ENCODE results near the gene ERICH6B. TPM values are rescaled to one million over a fixed set of nuclear protein-coding genes. Genes with fewer than 3 reads are reported as not detected.

Gene ERICH6B
- total RNA-seq, 4 donors from 2014 or later, result not detected

DNA sequence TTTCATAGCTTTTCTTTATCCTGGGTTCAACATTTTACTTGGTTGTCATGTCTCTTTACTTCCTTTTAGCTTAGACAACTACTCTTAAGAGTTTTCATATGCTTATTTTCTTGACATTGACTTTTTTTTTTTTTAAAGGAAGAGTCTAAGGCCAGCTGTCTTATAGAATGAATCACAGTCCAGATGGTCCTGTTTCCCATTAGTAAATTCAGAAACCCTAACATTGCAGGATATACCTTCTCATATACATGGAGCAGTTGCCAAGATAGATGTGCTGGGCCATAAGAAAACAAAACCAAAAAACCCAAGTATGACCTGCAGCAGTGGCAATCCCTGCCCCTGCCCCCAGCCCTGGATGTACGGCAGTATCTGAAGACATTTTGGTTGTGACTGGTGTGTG, 78.0 kb downstream of the ERICH6B start:
- H3K27me3 ChIP-seq, result no peaks in the 10 kb centered on the region
- no peak for TF ChIP-seq POLR2A (IDR thresholded peaks at IDR 0.05)
- TF ChIP-seq, protein P1, sequence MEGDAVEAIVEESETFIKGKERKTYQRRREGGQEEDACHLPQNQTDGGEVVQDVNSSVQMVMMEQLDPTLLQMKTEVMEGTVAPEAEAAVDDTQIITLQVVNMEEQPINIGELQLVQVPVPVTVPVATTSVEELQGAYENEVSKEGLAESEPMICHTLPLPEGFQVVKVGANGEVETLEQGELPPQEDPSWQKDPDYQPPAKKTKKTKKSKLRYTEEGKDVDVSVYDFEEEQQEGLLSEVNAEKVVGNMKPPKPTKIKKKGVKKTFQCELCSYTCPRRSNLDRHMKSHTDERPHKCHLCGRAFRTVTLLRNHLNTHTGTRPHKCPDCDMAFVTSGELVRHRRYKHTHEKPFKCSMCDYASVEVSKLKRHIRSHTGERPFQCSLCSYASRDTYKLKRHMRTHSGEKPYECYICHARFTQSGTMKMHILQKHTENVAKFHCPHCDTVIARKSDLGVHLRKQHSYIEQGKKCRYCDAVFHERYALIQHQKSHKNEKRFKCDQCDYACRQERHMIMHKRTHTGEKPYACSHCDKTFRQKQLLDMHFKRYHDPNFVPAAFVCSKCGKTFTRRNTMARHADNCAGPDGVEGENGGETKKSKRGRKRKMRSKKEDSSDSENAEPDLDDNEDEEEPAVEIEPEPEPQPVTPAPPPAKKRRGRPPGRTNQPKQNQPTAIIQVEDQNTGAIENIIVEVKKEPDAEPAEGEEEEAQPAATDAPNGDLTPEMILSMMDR (IDR thresholded peaks at IDR 0.05), result no peak
- intact Hi-C loops (cut with DNase I; ENCODE audit: low total_unique reads), result no loop called here

DNA sequence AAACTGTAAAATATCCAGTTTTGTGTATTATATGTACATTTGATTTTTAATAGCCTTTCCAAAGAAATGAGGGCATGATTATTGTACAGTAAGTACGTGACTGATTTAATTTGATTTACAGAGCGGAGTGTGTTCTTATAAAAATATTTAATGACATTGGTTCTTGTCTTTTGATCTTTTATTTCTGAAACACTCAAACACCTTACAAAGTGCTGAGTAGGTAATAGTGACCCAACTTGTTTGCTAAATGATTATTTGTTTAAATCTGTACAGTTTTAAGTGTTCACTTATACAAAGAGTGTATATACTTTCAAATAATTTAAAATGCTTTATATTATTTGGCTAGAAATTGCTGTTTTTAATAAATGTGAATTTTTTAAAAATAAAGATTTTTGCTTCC, 79.3 kb downstream of the ERICH6B start:
- TF ChIP-seq, protein P1 (IDR thresholded peaks at IDR 0.05), result no peak
- no peak for TF ChIP-seq POLR2A (IDR thresholded peaks at IDR 0.05)
- intact Hi-C loops (cut with DNase I; ENCODE audit: low total_unique reads), result no loop called here
- no peak overlapping the region for H3K4me3 ChIP-seq
- H3K9me3 ChIP-seq, result no peaks in the 10 kb centered on the region
- DNase-seq, result no peak
- no peaks in the 10 kb centered on the region for H3K27me3 ChIP-seq
- no peaks in the 10 kb centered on the region for H3K4me1 ChIP-seq
- no peaks in the 10 kb centered on the region for H3K36me3 ChIP-seq
- no peak overlapping the region for H3K27ac ChIP-seq

More for the DNA sequence above, 78.0 kb downstream of the ERICH6B start:
- no peaks in the 10 kb centered on the region for H3K4me1 ChIP-seq
- no peaks in the 10 kb centered on the region for H3K9me3 ChIP-seq
- H3K4me3 ChIP-seq, result no peak overlapping the region
- no peak overlapping the region for H3K27ac ChIP-seq
- no peaks in the 10 kb centered on the region for H3K36me3 ChIP-seq
- DNase-seq, result no peak

DNA sequence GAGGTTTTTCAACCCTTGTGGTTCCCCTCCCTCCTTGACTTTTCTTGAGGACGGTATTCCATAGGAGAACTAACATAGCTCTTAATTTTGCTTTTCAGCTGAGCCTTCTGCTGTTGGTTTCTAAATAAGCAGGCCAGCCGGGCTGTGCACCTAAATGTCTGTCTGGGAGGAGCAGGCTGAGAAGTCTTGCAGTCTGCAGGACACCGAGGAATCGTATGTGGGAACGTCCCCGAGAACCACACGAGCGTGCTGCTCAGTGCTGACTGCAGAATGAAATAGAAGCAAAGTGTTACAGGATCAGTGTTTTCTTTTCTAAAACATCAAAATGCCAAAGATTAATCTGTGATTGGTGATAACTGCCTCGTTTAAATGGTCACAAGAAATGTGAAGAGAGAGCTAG, 80.9 kb downstream of the ERICH6B start:
- Histone ChIP-seq H3K36me3 (no peaks in the 10 kb centered on the region), H3K4me1 (no peaks in the 10 kb centered on the region), H3K27me3 (no peaks in the 10 kb centered on the region), H3K4me3 (no peak overlapping the region), H3K27ac (no peak overlapping the region), H3K9me3 (no peaks in the 10 kb centered on the region)
- intact Hi-C loops (cut with DNase I; ENCODE audit: low total_unique reads), result no loop called here
- DNase-seq, result no peak
- TF ChIP-seq POLR2A (IDR thresholded peaks at IDR 0.05), result no peak
- TF ChIP-seq, protein P1 (IDR thresholded peaks at IDR 0.05), result no peak

DNA sequence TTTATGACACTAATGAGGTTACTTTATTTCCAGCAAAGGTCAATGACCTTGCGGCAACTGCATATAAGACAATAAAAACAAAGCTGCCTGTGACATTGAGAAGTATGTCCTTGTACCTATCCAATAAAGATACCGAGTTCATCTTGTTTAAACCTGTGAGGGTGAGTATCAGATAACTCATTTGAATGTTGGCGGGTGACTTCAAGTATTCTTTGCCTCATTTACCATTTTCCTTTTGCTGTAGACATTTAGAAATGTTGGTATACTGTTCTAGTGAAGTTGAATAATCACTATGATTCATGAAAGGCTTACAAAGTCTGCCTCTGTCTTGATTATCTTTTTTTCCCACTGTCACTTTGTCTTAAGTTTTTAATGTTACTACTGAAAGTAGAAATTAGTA, 85.8 kb downstream of the ERICH6B start:
- no peak overlapping the region for H3K4me3 ChIP-seq
- H3K36me3 ChIP-seq, result no peaks in the 10 kb centered on the region
- no peak overlapping the region for H3K27ac ChIP-seq
- H3K27me3 ChIP-seq, result no peaks in the 10 kb centered on the region
- TF ChIP-seq POLR2A (IDR thresholded peaks at IDR 0.05), result no peak
- TF ChIP-seq, protein P1 (IDR thresholded peaks at IDR 0.05), result no peak
- no peaks in the 10 kb centered on the region for H3K9me3 ChIP-seq
- DNase-seq, result no peak
- no peaks in the 10 kb centered on the region for H3K4me1 ChIP-seq
- intact Hi-C loops (cut with DNase I; ENCODE audit: low total_unique reads), result no loop called here

DNA sequence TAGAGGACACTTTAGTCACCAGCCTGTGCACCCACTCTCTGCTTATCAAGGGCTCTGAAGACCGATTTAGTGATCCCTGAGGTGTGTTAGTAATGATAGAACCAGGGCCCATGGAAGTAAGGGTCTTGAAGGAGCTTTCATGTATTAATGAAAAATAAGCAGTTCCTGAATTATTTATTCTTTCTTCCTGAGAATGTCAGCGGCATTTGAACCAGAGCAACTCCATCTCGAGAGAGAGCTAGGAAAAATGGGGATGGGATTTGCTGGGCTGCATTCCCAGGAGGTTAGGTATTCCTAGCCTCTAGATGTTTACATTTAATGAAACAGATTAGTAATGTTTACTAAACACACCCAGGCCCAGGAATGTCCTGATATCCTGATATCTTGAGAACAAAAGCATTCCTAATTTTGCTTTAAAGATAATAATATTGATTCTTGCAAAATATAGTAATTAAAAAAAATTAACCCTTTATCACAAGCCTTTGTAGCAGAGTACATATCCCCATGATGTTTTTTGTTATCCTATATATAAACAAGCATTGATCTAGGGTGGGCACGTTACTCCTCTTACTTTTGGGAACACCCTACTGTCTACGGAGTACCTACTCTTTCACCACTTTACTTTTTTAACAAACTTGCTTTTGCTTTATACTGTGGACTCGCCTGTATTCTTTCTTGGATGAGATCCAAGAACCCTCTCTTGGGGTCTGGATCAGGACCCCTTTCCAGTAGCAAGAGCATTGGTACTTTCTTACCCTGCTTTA, 87.7 kb downstream of the ERICH6B start:
- Histone ChIP-seq H3K9me3 (no peaks in the 10 kb centered on the region), H3K27me3 (no peaks in the 10 kb centered on the region), H3K4me1 (no peaks in the 10 kb centered on the region), H3K27ac (no peak overlapping the region), H3K36me3 (no peaks in the 10 kb centered on the region), H3K4me3 (no peak overlapping the region)
- intact Hi-C loops (cut with DNase I; ENCODE audit: low total_unique reads), result no loop called here
- TF ChIP-seq POLR2A (IDR thresholded peaks at IDR 0.05), result no peak
- TF ChIP-seq, protein P1 (IDR thresholded peaks at IDR 0.05), result no peak
- DNase-seq, result no peak

Data from uterus (tissue), 4 donors.